Aorta (tissue), 5 donors: ENCODE results near the gene ZNF677. TPM values are rescaled to one million over a fixed set of nuclear protein-coding genes. Genes with fewer than 3 reads are reported as not detected.
A peak's percentile ranks its signal among the peaks of the same experiment; 100 is the strongest.
"Not testable (repeated sequence)": the region's sequence is repeated elsewhere in the genome, so short reads cannot be mapped to it uniquely, and the experiment has no call there.

Source experiments
- ATAC-seq: fragments of 200-7000 bp; cut with Tn5 transposase; one replicate; pipeline ENCODE4 v1.9.1; 2022; ENCODE audit warnings: moderate library complexity; ENCODE audit not compliant: low FRiP score
- DNase-seq, 2 donors: peaks; one replicate each; pipeline ENCODE4 v3.0.0-alpha.2; 2020
- H3K27ac ChIP-seq, 2 donors: one replicate each; pipeline ENCODE4 v1.5.1; 2013; ENCODE audit warnings: low read length in 2 of 2, mild to moderate bottlenecking in 2 of 2, moderate library complexity in 2 of 2, control low read depth in 1 of 2, inconsistent platforms in 1 of 2, low read depth in 1 of 2
- H3K27me3 ChIP-seq, 2 donors: one replicate each; pipeline ENCODE4 v1.6.1; 2013; ENCODE audit warnings: control low read depth in 1 of 2, low read length in 1 of 2, mild to moderate bottlenecking in 1 of 2, moderate library complexity in 1 of 2; ENCODE audit not compliant: insufficient read depth in 2 of 2, control insufficient read depth in 1 of 2
- H3K36me3 ChIP-seq, 2 donors: one replicate each; pipeline ENCODE4 v1.6.1; 2013; ENCODE audit warnings: control low read depth in 1 of 2, low read length in 1 of 2, mild to moderate bottlenecking in 1 of 2; ENCODE audit not compliant: insufficient read depth in 2 of 2, control insufficient read depth in 1 of 2
- H3K4me1 ChIP-seq, 2 donors: one replicate each; pipeline ENCODE4 v1.6.1; 2013; ENCODE audit warnings: low read length in 2 of 2, control low read depth in 1 of 2, mild to moderate bottlenecking in 1 of 2, moderate library complexity in 1 of 2; ENCODE audit not compliant: insufficient read depth in 2 of 2, control insufficient read depth in 1 of 2
- H3K4me3 ChIP-seq, 2 donors: one replicate each; pipeline ENCODE4 v1.5.1; 2013; ENCODE audit warnings: low read length in 2 of 2, control low read depth in 1 of 2, mild to moderate bottlenecking in 1 of 2
- H3K9me3 ChIP-seq: one replicate; pipeline ENCODE4 v1.6.1; 2013; ENCODE audit warnings: mild to moderate bottlenecking, low read length; ENCODE audit not compliant: control insufficient read depth
- WGBS, 2 donors: extraction: QIAGEN DNeasy Blood & Tissue Kit; methylation state at CpG; one replicate each; pipeline ENCODE4 v1.1.7; 2013; 5-methylcytosine and 5-hydroxymethylcytosine counted together
- intact Hi-C, 2 donors: fragments of 100-400 bp; cut with DNase I; formaldehyde crosslinking; loops; one replicate each; pipeline versions ENCODE4 v1.14.2 to v1.15.0; 2022
- polyA plus RNA-seq, 2 donors: library from polyadenylated mRNA; stranded (reverse); fragments of 200-250 nt; gene quantifications; one replicate each; pipeline ENCODE4 v1.2.3, GENCODE V29; 2013
- total RNA-seq, 2 donors: library from RNA; stranded (reverse); fragmentation: NEBNext Ultra II Directional; extraction: Animal tissue kit (Norgen Biotek cat#: 25700); gene quantifications; one replicate each; pipeline ENCODE4 v1.2.1, GENCODE V29; 2021
- donor health status: healthy with polysubstance abuse.
- donor health status: Bipolar disorder and iron deficiency.
- donor health status: DM: no; HTN: no; CAD: no.
- donor health status: DM: no; HTN: no; CAD: no.
- donor health status: DM: yes; HTN: yes; CAD: no.

The ZNF677 gene
- total and polyA plus RNA-seq, 4 donors: 3.6 to 23.5 (median 14.0) TPM

GRCh38 chr19:53211554-53211953 lies 43.1 kb downstream of the ZNF677 start:
- H3K4me1 ChIP-seq, H3K27me3 ChIP-seq, DNase-seq, ATAC-seq, H3K4me3 ChIP-seq, H3K27ac ChIP-seq, intact Hi-C loops, H3K36me3 ChIP-seq: not testable (repeated sequence)
- WGBS, 2 donors: 91 to 97% methylated on average over 3 of the region's 3 CpGs
- peaks cover 22% of the 10 kb centered on the region for H3K9me3 ChIP-seq

GRCh38 chr19:53196777-53197396 lies 57.8 kb downstream of the ZNF677 start:
- intact Hi-C loops: loop anchor here (5.0 to 10.0 kb wide), 10 partner anchors 58 to 550 kb away; partner anchors contain the start of genes ZNF525 (in 2 of the 2), ZNF845 (in 2 of the 2), VN1R2 (in 1 of the 2) and ZNF677 (in 1 of the 2)
- peak; percentile 99 for ATAC-seq
- H3K27ac ChIP-seq: peak overlapping the region; percentile 71 to 84

GRCh38 chr19:53195265-53195903 lies 59.3 kb downstream of the ZNF677 start:
- H3K4me3 ChIP-seq: no peak overlapping the region
- H3K27me3 ChIP-seq: no peaks in the 10 kb centered on the region
- no peaks in the 10 kb centered on the region for H3K9me3 ChIP-seq
- ATAC-seq (peak; percentile 82), DNase-seq (peak; percentile 80)
- intact Hi-C loops: loop anchor here (5.0 to 10.0 kb wide), 10 partner anchors 59 to 552 kb away; partner anchors contain the start of genes ZNF525 (in 2 of the 2), ZNF845 (in 2 of the 2), VN1R2 (in 1 of the 2) and ZNF677 (in 1 of the 2)
- no peak overlapping the region for H3K27ac ChIP-seq
- H3K36me3 ChIP-seq: no peaks in the 10 kb centered on the region
- 0% methylated on average over 3 of the region's 3 CpGs for WGBS, 2 donors
- H3K4me1 ChIP-seq: no peaks in the 10 kb centered on the region

More at GRCh38 chr19:53196777-53197396, 57.8 kb downstream of the ZNF677 start:
- no peaks in the 10 kb centered on the region for H3K27me3 ChIP-seq
- peak; percentile 98 to 100 for DNase-seq
- H3K4me3 ChIP-seq: peak overlapping the region; percentile 93 to 100
- no peaks in the 10 kb centered on the region for H3K4me1 ChIP-seq
- no peaks in the 10 kb centered on the region for H3K36me3 ChIP-seq
- 1% methylated on average over 30 to 42 of the region's 42 CpGs for WGBS, 2 donors
- peaks cover 3% of the 10 kb centered on the region for H3K9me3 ChIP-seq

GRCh38 chr19:53193535-53194222 lies 61.0 kb downstream of the ZNF677 start:
- H3K9me3 ChIP-seq: no peaks in the 10 kb centered on the region
- peak; percentile 3 for ATAC-seq
- DNase-seq: no peak
- no peaks in the 10 kb centered on the region for H3K27me3 ChIP-seq
- intact Hi-C loops: loop anchor here (5.0 to 10.0 kb wide), 6 partner anchors 61 to 321 kb away; partner anchors contain the start of genes ZNF845 (in 2 of the 2), VN1R2 (in 1 of the 2), ZNF160 (in 1 of the 2) and ZNF525 (in 1 of the 2)
- no peak overlapping the region for H3K4me3 ChIP-seq
- H3K4me1 ChIP-seq: no peaks in the 10 kb centered on the region
- no peak overlapping the region for H3K27ac ChIP-seq
- 53 to 57% methylated on average over 12 of the region's 12 CpGs for WGBS, 2 donors
- no peaks in the 10 kb centered on the region for H3K36me3 ChIP-seq

- DNase-seq (peak; percentile 95), ATAC-seq (peak; percentile 88)
- no peaks in the 10 kb centered on the region for H3K9me3 ChIP-seq
- H3K4me3 ChIP-seq: peak within 1 kb of the TSS; percentile 73 to 84
- no peaks in the 10 kb centered on the region for H3K27me3 ChIP-seq
- peak within 1 kb of the TSS in 1 of 2 donors; percentile 52 for H3K27ac ChIP-seq
- no peaks in the 10 kb centered on the region for H3K36me3 ChIP-seq
- no peaks in the 10 kb centered on the region for H3K4me1 ChIP-seq
- intact Hi-C loops: loop anchor here (5.0 to 10.0 kb wide), 6 partner anchors 62 to 322 kb away; partner anchors contain the start of genes ZNF845 (in 2 of the 2), VN1R2 (in 1 of the 2), ZNF160 (in 1 of the 2) and ZNF525 (in 1 of the 2)
- WGBS, 2 donors: 0 to 1% methylated on average over 53 of the region's 53 CpGs
These were observed 61.7 kb downstream of the ZNF677 start, which contains the start of gene ZNF665 for GRCh38 chr19:53192771-53193534. Gene ZNF665 (minus strand): TSS chr19:53193358. CDS start chr19:53182898, 10,460 bp downstream.

GRCh38 chr19:53190253-53190652 lies 64.4 kb downstream of the ZNF677 start:
- Histone ChIP-seq H3K27me3 (no peaks in the 10 kb centered on the region), H3K9me3 (no peaks in the 10 kb centered on the region), H3K4me3 (no peak overlapping the region), H3K27ac (no peak overlapping the region), H3K4me1 (no peaks in the 10 kb centered on the region), H3K36me3 (no peaks in the 10 kb centered on the region)
- intact Hi-C loops: loop anchor here (5.0 to 10.0 kb wide), 6 partner anchors 65 to 325 kb away; partner anchors contain the start of genes ZNF845 (in 2 of the 2), VN1R2 (in 1 of the 2), ZNF160 (in 1 of the 2) and ZNF525 (in 1 of the 2)
- ATAC-seq: no peak
- DNase-seq: no peak
- WGBS, 2 donors: 90 to 92% methylated on average over 3 of the region's 3 CpGs

- H3K36me3 ChIP-seq, H3K27ac ChIP-seq, ATAC-seq, H3K27me3 ChIP-seq, H3K4me3 ChIP-seq, DNase-seq, H3K4me1 ChIP-seq, H3K9me3 ChIP-seq: not testable (repeated sequence)
- intact Hi-C loops: loop anchor here (5.0 to 10.0 kb wide), 6 partner anchors 65 to 325 kb away; partner anchors contain the start of genes ZNF845 (in 2 of the 2), VN1R2 (in 1 of the 2), ZNF160 (in 1 of the 2) and ZNF525 (in 1 of the 2)
- 64 to 73% methylated on average over 11 to 12 of the region's 16 CpGs for WGBS, 2 donors
These were observed 64.9 kb downstream of the ZNF677 start for GRCh38 chr19:53189691-53190198.
